Inflammatory macrophage treated with lipopolysaccharide for 4 hours (primary cell): ENCODE results near the gene SMTNL2.
"Not testable (repeated sequence)": the region's sequence is repeated elsewhere in the genome, so short reads cannot be mapped to it uniquely, and the experiment has no call there.

Experiments
- DNase-seq: peaks from one replicate; pipeline ENCODE4 v3.0.0-alpha.2; 2020

SMTNL2 gene

GRCh38 chr17:4605826-4606225 is 21.5 kb downstream of the SMTNL2 start:
- peak; percentile 66 for DNase-seq

- no peak for DNase-seq
These were observed 23.0 kb downstream of the SMTNL2 start for GRCh38 chr17:4607261-4607741.

- peak; percentile 76 for DNase-seq
These were observed 23.5 kb downstream of the SMTNL2 start for GRCh38 chr17:4607773-4608187.

- DNase-seq: no peak
These were observed 25.4 kb downstream of the SMTNL2 start for GRCh38 chr17:4609761-4610160.

- DNase-seq: no peak
These were observed 25.8 kb downstream of the SMTNL2 start for GRCh38 chr17:4610162-4610561.

GRCh38 chr17:4610656-4611055 is 26.3 kb downstream of the SMTNL2 start:
- DNase-seq: no peak

- no peak for DNase-seq
These were observed 32.1 kb downstream of the SMTNL2 start for GRCh38 chr17:4616476-4616875.

- no peak for DNase-seq
These were observed 32.8 kb downstream of the SMTNL2 start for GRCh38 chr17:4617090-4617489.

- DNase-seq: no peak
These were observed 33.4 kb downstream of the SMTNL2 start for GRCh38 chr17:4617590-4618351.

GRCh38 chr17:4620531-4621101 is 36.3 kb downstream of the SMTNL2 start:
- DNase-seq: no peak

GRCh38 chr17:4622375-4622774 is 38.0 kb downstream of the SMTNL2 start:
- DNase-seq: no peak

GRCh38 chr17:4623249-4623648 is 38.9 kb downstream of the SMTNL2 start:
- peak; percentile 44 for DNase-seq

- peak; percentile 78 for DNase-seq
These were observed 40.2 kb downstream of the SMTNL2 start for GRCh38 chr17:4624451-4624911.

- DNase-seq: no peak
These were observed 40.9 kb downstream of the SMTNL2 start for GRCh38 chr17:4625181-4625617.

GRCh38 chr17:4626734-4627256 is 42.5 kb downstream of the SMTNL2 start:
- no peak for DNase-seq

GRCh38 chr17:4631431-4631830 is 47.1 kb downstream of the SMTNL2 start:
- DNase-seq: no peak

GRCh38 chr17:4631836-4632580 is 47.7 kb downstream of the SMTNL2 start:
- no peak for DNase-seq

GRCh38 chr17:4632581-4632920 is 48.2 kb downstream of the SMTNL2 start:
- no peak for DNase-seq

GRCh38 chr17:4633643-4634042 is 49.3 kb downstream of the SMTNL2 start:
- DNase-seq: no peak

- DNase-seq: peak; percentile 18
These were observed 50.6 kb downstream of the SMTNL2 start for GRCh38 chr17:4634976-4635375.

GRCh38 chr17:4635823-4636375 is 51.6 kb downstream of the SMTNL2 start:
- peak; percentile 68 for DNase-seq

GRCh38 chr17:4636474-4637100 is 52.3 kb downstream of the SMTNL2 start:
- no peak for DNase-seq

GRCh38 chr17:4638766-4639165 is 54.4 kb downstream of the SMTNL2 start:
- DNase-seq: not testable (repeated sequence)
